ENCODE results near the gene TP53I3. TPM values are rescaled to one million over a fixed set of nuclear protein-coding genes. Genes with fewer than 3 reads are reported as not detected.

TP53I3 gene
- total RNA-seq, 4 donors from 2014 or later: 10.4 to 26.8 (median 20.4) TPM

- TF ChIP-seq, protein P1, sequence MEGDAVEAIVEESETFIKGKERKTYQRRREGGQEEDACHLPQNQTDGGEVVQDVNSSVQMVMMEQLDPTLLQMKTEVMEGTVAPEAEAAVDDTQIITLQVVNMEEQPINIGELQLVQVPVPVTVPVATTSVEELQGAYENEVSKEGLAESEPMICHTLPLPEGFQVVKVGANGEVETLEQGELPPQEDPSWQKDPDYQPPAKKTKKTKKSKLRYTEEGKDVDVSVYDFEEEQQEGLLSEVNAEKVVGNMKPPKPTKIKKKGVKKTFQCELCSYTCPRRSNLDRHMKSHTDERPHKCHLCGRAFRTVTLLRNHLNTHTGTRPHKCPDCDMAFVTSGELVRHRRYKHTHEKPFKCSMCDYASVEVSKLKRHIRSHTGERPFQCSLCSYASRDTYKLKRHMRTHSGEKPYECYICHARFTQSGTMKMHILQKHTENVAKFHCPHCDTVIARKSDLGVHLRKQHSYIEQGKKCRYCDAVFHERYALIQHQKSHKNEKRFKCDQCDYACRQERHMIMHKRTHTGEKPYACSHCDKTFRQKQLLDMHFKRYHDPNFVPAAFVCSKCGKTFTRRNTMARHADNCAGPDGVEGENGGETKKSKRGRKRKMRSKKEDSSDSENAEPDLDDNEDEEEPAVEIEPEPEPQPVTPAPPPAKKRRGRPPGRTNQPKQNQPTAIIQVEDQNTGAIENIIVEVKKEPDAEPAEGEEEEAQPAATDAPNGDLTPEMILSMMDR (IDR thresholded peaks at IDR 0.05; ENCODE audit: low read depth): no peak
Observed at GRCh38 chr2:24077535-24077877, 7.1 kb downstream of the TP53I3 start.

GRCh38 chr2:24076849-24077534 is 7.6 kb downstream of the TP53I3 start:
- TF ChIP-seq, protein P1 (IDR thresholded peaks at IDR 0.05; ENCODE audit: low read depth): no peak

GRCh38 chr2:24075915-24076848 is 8.5 kb downstream of the TP53I3 start, which contains the start of gene SF3B6:
Gene SF3B6 (minus strand): TSS chr2:24076326. CDS start chr2:24076229, 97 bp downstream.
- TF ChIP-seq, protein P1 (IDR thresholded peaks at IDR 0.05; ENCODE audit: low read depth): no peak

DNA sequence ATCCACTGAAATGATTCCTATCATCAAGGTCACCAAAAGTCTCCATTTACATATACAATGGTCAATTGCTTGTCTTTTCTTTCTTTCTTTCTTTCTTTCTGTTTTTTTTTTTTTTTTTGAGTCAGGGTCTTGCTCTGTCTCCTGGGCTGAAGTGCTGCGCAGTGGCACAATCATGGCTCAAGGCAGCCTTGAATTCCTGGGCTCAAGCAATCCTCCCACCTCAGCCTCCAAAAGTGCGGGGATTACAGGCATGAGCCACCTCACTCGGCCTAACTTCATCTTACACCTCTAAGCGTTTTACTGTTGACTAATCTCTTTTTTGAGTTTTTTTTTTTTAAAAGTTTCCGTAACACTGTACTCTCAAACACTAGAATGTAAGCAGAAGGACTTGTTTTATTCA is 9.4 kb downstream of the TP53I3 start:
- TF ChIP-seq, protein P1 (IDR thresholded peaks at IDR 0.05; ENCODE audit: low read depth): no peak

DNA sequence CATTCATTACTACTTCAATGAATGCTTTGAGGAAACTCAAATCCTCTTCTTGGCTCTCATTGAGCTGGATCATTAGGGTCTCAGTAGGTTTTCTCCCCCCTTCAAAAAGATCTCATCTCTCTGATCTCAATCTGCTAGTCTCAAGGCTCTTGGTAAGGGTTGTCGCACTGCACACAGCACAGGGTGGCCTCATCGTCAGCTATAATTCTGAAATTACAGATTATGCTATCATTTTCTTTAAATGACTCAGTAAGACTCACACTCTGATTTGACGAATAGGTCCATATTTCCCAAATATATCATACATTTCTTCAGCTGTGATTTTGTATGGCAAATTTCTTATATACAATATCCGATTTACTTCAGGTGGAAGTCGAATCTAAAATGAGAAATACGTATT is 10.8 kb downstream of the TP53I3 start:
- TF ChIP-seq, protein P1 (IDR thresholded peaks at IDR 0.05; ENCODE audit: low read depth): no peak

DNA sequence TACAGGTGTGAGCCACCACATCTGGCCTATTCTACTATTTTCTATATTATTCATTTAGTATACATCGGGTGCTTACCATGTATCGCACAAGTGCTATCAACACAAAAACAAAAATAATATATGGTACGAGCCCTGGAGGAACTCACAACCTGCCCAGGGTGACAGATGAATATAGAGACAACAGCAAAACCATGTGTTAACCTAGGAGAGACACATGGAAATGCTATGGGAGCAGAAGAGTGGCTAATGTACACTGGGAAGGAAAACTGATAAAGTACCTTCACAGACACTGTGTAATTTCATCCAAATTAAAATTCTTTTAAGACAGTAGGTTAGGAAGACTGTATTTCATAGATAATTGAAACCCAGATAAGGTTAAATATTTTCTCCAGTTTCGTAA is 12.4 kb downstream of the TP53I3 start:
- TF ChIP-seq, protein P1 (IDR thresholded peaks at IDR 0.05; ENCODE audit: low read depth): no peak

DNA sequence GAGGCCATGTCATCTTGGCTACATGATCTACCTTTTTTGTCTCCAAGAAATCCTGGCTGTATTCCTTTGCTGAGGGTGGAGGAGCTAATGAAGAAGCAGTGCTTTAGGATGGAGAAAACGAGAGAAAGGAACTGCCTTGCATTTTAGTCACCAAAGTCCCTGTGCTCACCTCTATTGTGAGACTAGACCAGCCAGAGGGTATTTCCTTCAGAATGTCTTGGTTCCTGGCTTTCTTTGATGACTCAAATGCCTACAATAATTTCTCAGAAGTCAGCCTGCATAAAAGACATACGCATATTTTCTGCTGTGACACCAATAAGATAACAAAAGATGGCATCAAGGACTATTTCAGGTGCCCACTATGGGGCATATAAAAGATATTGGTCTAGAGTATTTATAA is 19.3 kb downstream of the TP53I3 start:
- TF ChIP-seq, protein P1 (IDR thresholded peaks at IDR 0.05; ENCODE audit: low read depth): no peak
